Stimulated activated CD8-positive, alpha-beta memory T cell treated with anti-CD3 and anti-CD28 coated beads, Interleukin-12 subunit alpha, Interleukin-12 subunit beta, amount 100 ng/mL, for 4 hours (primary cell): ENCODE measurements around the gene LTBR.

ENCODE experiments used
- DNase-seq: peaks from one replicate; pipeline ENCODE4 v3.0.0-alpha.2; 2020; ENCODE audit warnings: low read depth

The LTBR gene

DNA sequence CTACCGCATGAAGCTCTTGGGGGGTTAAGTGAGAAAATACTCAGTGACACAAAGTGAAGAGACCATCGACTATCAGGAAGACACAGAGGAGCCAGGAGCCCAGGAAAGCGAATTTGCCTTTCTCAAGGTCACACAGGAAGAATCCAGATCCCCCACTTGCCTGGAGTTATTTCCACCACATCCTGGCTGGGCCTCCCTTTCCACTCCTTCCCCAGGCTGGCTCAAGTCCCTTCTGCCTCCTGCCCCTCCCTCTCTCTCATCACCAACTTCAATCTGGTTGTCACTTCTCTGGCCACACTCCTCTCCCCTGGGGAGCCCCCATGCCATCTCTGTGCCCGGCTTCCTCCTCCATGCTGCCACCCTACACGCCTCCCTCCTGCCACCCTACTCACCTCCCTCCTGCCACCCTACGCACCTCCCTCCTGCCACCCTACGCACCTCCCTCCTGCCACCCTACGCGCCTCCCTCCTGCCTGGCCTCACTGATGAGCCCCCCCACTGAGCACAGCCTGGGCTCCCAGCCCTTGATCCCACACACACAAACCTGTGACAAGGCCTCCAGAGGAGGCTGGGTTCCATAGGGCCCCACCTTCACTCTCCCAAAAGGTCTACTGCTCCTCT is 14.9 kb upstream of the LTBR start:
- no peak for DNase-seq

DNA sequence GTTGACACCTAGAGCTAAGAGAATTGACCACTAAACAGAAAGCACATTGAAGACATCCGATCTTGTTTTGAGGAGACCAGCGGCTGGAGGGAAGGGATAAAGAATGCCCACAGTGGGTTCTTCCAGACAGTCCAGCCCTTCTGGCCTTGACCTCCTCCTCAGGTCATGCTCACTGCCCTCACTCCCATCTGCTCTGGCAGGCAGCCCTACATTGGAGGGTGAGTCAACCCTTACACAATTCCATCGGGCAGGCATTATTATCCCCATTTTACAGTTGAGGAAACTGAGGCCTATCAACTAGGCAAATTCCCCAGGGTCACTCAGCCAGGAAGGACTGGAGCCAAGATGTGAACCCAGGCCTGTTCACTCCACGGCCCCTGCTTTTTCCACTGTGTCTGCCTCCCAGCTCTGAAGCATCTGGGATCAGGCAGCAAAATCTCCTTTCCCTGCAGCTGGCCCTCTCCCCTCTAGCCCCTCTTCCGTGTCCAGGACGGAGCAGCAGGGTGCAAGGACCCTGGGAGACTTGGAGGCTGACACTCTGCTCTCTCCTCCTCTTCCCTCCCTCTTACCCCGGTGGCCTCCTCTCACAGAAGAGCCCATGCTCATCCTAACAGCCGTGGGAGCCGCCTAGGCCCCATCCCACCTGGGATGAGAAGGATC is 13.9 kb upstream of the LTBR start:
- DNase-seq = no peak

DNA sequence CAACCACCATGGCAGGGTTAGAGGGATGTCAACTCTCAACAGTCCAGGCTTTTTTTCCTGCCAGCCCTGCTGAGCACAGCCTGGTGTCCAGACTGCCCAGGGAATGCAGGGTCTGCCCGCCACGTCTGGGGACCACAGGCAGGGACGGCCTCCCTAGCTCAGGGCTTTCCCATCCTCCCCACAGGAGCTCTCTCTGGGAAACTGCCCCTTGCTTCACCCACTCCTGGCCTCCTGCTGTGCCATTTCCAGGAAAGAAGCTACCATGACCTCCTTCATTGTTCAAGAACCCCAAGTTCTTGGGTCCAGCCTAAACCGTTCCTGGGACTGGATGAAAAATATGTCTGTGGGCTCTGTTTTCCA is 13.4 kb upstream of the LTBR start:
- no peak for DNase-seq

DNA sequence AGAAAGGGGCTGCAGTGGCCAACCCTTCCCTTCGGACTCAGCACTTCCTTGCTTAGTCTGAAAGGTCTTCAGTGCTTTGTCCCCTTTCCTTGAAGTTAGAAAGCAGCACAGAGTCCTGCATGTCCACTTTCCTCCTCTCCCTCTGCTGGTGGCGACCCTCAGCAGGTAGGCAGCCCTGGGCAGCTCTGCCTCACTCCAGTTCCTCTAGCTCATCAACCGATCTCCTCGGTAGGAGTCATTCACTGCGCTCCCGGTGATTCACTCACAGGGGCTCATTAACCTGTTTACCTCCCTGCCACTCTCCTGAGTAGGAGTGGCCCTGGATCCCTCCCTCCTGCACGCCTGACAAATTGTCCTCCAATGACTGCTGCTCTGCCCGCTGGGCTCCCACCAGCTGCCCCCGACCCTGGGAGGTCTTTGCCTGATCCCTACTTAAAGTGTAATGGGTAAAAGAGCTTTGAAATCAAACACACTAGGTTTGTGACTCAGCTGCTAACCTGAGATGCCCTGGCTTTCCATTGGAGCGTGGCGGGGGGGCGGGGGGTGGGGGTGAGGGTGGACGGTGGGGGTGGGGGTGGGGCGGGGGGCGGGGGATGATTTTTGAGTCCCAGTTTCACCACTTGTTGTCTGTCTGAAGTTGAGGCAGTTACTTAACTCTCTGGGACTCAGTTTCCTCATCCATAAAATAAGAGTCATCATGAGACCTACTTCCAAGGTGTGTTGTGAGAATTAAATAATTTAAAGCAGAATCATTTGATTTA is 12.8 kb upstream of the LTBR start:
- no peak for DNase-seq

DNA sequence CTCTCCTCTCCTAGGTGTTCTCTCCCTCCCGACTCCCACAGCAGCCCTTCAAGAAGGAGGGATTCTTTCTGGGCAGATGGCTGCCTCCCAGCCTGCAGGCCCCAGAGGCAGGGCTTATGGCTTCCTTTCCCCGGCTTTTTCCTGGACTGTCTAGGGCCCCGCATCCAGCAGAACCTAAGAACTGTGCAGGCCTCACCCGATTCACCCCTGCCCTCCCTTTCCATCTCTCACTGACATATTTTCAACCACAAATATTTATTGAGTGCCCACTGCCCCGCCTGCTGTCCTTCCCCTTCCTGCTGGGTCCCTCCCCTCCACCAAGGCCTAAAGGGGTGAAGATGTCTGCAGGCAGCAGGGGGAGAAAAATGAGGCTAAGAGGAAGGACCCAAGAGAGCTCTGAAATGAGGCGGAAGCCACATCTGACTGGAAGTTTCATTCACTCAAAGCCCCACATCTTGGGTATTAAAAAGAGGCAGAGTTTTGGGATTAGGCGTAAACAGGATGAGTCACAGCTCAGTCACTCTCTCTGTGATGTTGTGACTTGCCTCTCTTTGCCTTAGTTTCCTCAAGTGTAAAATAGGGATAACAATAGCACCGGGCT is 11.5 kb upstream of the LTBR start:
- DNase-seq = no peak

DNA sequence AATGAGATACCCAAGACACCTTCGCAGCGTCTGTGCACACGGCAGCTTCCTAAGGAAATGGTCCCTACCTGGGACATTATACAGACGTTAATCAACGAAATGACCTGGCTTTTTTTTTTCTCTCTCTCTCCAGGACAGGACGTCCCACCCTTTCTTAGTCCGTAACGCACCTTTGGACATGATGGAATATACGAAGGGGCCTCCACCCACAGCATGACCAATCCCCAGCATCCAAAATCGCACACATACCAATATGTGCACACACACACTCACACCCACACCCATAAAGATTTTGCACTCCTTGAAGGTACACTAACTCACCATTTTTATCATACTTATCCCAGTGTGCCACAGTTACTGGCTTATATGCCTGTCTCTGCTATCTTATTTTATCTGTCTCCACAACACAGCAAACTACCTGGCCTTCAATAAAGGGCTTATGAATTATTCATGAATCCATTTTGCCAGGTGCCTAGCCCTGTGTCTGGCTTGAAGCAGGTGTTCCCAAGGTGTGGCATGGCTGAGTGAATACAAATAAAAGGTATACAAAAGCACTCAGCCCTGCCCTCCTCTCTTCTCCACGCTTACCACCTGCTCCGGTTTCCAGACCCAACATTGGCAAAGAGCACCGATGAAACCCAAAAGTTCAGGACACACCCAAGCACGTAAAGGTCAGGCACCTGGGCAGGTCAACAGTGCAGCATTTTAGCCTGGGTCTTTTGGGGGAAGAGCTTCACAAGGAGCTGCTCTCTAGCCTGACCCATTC is 10.8 kb upstream of the LTBR start:
- DNase-seq = no peak

DNA sequence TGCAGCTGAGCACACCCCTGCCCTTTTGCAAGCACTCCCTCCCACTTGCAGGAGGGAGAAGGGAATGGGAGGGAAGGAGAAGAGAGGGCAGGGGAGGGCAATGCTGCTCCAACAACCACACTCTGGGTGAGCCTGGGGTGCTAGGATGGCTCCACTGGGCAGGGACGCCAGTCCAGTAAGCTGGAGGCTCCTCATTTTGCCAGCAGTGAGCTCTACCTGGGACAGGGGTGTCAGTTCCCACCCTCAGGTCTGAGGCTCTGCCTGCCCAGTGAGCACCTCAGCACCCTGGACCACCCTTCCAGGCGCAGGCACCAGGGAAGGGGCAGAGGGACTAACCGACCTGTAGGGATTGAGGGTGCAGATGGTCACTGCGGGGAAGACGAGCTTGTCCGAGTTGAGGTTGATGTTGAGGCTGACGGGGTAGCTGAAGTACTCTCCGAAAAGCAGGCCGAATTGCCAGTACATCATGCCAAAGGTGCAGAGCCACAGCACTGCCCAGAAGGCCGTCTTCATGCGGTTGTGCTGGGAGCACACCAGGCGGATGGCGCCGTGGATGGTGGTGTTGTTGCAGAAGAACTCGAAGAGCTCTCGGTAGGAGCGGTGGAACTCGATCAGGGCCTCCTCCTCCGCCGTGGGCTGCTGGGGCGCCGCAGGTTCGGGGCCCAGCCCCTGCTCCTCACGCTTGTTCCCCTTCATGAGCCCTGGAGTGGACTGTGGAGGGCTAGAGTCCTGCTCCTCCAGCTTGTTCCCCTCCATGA is 9.8 kb upstream of the LTBR start:
- DNase-seq = no peak

DNA sequence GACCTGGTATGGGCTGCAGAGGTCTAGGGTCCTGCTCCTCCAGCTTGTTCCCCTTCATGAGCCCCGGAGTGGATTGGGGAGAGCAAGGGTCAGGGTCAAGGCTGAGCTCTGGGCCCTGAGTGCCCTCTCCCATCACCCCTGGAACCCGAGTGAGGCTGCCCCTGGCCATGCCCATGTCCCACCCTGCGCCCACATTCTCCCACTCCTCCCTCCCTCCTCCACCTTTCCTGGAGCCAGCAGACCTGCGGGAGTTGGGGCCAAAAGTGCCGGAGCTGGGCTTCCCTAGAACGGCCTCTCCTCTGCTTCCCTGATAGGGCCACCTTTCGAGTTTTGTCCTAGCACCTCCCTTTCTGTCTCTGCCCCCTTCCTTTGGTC is 9.2 kb upstream of the LTBR start:
- no peak for DNase-seq

DNA sequence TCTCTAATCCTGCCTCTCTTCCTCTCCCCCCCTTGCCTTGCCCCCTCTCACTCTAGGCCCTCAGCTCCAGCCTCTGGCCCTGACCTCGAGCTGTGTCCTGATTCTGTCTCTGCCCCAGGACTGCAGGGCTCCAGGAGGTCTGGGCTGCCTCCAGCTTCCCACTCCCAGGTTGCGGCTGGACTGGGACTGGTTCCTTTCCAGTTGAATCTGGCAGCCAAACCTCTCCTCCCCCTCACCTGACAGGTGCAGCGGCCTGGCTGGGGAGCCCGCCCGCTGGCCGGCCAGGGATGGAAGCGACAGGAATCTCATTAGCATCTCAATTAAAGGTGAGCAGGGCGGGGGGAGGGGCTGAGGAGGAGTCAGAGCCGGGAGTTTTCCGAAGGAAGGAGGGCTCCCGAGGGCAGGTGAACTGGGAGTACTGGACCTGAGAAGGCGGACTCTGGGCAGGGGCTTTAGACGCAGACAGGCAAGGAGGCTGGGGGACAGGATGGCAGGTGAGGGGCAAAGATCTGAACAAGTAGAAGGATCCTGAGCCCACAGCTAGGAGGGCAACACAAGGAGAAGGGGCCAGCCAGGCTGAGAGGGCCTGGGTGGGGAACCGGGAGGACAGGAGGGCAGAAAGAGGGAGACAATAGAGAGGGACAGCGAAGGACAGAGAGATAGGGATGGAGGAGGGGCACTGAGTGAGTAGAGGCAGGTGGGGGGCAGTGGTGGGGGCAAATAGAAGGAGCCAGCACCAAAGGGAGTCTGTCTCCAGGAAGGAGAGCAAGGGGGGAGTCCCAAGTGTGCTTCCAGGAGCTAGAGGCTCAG is 8.5 kb upstream of the LTBR start, which contains the start of gene SCNN1A:
SCNN1A (minus strand) TSS at position 295 of the 810 bp plus-strand sequence. CDS start 780 bp downstream, outside the sequence.
- DNase-seq = no peak

DNA sequence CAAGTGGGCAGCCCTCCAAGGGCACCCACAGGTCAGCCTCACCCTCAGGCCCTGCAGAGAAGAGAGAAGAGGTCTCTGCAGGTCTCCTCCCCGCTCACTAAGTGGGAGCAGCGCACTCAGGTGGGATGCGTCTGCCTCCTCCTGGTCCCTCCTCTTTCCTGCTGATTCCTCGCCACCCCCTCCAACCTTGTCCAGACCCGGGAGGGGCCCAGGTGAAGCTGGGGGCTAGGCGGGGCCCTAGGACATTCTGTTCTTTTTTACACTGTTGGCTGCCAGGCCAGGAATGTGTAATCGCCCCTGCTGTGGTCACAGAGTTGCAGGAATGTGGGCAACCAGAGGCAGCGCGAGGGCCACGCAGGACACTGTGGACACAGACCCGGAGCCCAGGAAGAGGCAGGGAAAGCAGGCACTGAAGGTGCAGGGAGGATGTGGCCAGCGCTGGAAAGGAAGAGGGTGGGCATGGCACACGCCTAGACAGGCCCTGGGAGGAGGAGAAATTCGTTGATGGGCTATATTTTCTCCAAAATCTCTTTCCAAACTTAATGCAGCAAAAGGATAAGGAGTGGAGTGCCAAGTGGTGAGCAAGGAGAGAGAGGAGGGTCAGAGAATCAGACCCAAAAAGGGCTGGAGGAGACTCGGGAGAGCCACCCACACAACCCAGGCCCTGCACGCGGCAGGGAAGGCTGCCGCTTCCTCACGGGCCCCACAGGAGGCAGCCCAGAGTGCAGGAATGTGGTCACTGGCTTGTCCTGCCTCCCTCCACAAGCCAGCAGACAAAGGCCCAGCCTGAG is 7.7 kb upstream of the LTBR start:
- DNase-seq = no peak

DNA sequence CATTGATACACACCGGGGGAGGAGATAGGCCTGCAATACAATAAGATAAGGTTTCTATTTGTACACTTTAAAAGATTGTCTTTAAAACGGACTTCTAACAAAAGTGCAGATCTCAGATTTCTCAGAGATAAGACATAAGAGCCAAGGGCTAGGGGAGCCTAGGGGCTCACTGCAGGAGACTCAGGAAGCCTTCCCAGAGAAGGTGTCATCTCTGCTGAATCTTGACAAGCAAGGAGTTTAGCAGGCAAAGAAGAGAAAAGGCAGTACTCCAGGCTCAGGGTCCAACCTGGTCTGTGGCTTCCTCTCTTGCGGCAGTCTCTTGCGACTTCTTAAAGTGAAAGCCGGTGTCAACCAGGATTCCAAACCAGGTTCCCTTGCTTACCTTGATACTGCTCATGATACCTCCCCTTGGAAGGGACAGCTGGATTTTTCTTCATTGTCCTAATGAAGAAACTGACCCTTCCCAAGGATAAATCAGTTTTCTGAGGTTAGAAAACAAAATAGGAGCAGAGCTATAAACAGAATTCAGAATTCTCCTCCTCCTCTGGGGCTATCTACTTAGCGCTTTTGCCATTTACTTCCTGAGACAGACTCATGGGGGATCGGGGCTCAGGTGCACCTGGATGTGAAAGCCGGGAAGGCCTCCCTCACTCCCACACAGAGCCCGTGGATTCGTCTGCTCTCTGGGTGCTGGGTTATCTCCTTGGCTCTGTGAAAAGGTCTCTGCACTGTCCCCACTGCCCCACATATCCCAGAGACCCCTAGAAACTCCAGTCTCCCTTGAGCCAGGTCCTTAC is 6.9 kb upstream of the LTBR start:
- DNase-seq = no peak

DNA sequence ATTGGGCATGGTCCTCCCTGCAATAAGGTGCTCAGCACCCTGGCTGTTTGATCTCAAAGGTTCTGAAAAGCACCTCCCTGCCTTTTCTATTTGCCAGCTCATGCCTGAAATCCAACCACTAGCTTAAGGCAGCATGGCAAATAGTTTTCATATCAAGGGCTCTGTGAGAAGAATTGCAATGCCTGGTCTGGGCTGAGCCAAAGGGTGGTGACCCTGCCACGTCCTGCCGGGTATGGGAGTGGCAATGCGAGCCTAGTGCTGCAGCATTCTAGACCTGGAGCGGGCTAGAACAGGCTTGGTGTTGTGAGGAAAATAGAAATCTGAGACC is 6.3 kb upstream of the LTBR start:
- no peak for DNase-seq

DNA sequence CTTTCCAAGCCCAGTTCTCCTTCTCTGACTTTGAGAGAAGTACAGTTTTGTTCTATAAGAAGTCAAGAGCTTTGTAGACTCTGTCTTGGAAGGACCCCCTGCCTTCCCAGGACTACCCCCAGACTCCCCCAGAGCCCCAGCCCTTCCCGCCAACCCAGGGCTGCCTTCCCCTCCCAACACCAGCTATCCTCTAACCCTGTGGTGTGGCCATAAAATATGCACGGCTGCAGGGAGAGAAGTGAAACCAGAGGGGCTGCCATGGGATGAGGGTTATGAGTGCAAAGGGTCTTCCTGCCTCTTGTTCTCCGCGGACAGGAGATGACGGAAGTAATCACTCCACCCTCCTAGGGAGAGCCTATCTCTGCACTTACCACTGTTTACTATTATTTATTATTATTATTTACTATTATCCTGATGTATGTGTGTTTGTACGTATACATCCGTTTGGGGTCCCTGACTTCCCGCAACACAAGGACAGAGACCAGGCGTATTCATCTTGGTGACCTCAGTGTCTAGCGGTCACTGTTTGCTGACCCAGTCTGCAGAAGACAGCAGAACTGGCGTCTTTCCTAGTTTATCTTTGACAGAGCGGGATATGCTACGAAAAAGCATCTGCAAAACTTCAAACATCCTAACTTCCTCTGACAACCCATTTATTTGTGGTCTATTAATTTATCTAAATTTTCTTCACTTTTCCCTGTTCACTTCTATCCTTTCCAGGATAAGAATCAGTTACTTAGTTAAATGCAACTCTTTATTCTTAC is 5.1 kb upstream of the LTBR start:
- DNase-seq = no peak

DNA sequence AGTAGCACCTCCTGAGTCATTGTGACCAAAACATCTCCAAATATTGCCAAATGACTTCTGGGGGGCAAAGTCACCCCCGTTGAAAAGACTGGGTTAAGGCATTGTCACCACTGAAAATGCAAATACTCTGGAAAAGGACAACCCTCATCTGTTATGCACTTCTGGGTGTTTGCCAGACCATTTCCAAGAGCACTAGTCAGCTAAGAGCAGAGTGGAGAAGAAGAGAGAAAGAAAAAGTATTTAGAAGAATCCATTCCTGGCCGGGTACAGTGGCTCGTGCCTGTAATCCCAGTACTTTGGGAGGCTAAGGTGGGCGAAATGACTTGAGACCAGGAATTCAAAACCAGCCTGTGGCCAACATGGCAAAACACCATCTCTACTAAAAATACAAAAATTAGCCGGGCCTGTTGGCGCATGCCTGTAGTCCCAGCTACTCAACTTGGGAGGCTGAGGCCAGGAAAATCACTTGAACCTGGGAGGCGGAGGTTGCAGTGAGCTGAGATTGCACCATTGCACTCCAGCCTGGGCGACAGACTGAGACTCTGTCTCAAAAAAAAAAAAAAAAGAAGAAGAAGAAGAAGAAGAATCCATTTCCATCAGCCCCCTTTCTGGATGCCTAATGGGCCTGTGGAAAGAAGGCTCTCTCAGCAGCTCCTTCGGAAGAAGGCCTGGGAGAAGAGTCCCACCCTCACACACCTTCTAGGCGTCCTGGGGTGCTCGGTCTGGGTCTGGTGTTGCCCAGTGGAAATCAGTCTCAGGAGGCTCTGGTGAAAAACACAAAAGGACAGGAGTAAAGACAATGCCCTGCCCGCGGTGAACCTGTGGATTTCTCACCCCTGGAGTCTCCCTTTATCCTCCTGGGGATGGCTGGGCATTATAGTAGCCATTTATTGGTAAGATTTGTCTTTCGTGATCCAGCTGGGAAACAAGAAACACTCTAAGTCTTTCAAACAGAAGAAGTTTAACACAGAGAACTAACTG is 3.5 kb upstream of the LTBR start:
- DNase-seq = no peak

DNA sequence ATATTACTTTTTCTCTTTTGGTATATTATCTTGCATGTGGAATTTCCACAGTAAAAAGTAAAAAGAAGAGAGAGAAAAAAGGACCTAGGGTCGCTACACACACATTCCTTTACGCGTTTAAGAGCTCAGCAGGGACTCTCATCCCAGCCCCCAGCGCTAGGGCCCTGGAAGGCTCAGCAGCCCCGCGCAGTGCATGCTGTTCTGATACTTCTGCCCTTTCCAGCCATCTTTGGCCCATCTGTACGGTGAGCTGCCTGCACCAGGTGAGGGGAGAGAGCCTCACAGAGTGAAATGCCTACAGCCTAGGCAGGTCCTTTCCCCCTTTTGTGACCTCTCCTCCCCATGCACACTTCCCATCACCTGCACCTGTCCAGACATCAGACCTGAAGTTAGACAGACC is 1.6 kb upstream of the LTBR start:
- no peak for DNase-seq

DNA sequence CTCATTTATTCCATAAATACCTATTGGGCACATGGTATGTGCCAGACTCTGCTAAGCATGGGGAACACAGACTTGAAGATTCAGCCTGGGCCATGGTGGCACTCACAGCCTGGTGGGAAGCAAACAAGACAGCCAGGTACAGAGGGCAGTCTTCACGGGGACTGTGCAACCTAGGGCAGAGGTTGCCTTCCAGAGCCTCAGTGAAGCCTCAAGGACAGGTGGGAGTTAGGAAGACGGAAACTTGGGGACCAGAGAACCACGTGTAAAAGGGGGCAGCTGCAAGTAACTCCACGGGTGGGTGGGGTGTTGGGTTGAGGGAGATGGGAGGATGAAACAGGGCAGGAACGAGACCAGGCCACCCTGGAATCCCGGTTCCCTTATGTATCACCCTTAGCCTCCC is 980 bp upstream of the LTBR start:
- no peak for DNase-seq
